Measurements from ENCODE around the gene METTL4.

DNA sequence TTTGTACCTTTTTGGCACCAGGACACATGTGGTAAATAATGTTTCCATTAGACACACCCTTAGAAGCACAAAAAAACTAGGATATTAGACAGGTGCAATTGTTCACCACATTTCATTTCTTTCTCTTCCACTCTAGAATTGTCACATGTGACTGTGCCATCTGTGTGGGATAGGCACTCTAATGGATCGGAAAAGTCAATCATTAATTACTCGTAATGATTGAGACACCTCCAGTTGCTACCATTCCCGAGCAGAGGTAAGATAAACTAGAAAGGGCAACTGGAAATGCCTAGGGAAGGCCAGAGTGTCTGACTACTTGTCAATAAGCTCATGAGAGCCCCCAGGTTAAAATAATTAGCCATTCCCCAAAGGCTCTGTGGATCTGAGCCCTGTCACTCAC is 59.9 kb downstream of the METTL4 start:
- TF ChIP-seq, protein P1, sequence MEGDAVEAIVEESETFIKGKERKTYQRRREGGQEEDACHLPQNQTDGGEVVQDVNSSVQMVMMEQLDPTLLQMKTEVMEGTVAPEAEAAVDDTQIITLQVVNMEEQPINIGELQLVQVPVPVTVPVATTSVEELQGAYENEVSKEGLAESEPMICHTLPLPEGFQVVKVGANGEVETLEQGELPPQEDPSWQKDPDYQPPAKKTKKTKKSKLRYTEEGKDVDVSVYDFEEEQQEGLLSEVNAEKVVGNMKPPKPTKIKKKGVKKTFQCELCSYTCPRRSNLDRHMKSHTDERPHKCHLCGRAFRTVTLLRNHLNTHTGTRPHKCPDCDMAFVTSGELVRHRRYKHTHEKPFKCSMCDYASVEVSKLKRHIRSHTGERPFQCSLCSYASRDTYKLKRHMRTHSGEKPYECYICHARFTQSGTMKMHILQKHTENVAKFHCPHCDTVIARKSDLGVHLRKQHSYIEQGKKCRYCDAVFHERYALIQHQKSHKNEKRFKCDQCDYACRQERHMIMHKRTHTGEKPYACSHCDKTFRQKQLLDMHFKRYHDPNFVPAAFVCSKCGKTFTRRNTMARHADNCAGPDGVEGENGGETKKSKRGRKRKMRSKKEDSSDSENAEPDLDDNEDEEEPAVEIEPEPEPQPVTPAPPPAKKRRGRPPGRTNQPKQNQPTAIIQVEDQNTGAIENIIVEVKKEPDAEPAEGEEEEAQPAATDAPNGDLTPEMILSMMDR (conservative IDR thresholded peaks at IDR 0.05): no peak
- no peak for TF ChIP-seq EZH2 (IDR thresholded peaks at IDR 0.05; ENCODE audit: low read depth)

All from PC-9 (cell line).